ENCODE measurements around the gene PRND. TPM values are rescaled to one million over a fixed set of nuclear protein-coding genes. Genes with fewer than 3 reads are reported as not detected.
A peak's percentile ranks its signal among the peaks of the same experiment; 100 is the strongest.

Gene PRND
- total and polyA plus RNA-seq, 2 of the 8 experiments (the other 6 are each of a cell fraction or from before 2014, with no cell fraction given): 0.09 to 0.11 TPM

- Histone ChIP-seq H2AFZ (ENCODE audit: low read length) (no peak overlapping the region), H3K18ac (ENCODE audit: extremely low read depth, low read length) (no peak overlapping the region), H4K91ac (replicated peaks; ENCODE audit: insufficient read length, low read length) (no peak overlapping the region), H2BK15ac (ENCODE audit: low read length) (no peak overlapping the region), H3K9ac (replicated peaks in 1 of 4; ENCODE audit: extremely low read depth in 1 of 4, low read depth in 3 of 4, low read length in 3 of 4) (no peak overlapping the region), H3K4ac (replicated peaks; ENCODE audit: insufficient read length, low read depth, low read length) (no peak overlapping the region), H2AK5ac (ENCODE audit: low read depth, low read length) (no peak overlapping the region), H2BK120ac (replicated peaks; ENCODE audit: low read depth, low read length) (no peak overlapping the region), H4K20me1 (replicated peaks in 1 of 2; ENCODE audit: control insufficient read depth in 1 of 2, insufficient read depth in 2 of 2, low read length in 2 of 2) (no peaks in the 10 kb centered on the region), H4K8ac (ENCODE audit: extremely low read depth, insufficient read depth, low read length) (no peak overlapping the region), H3K56ac (replicated peaks; ENCODE audit: insufficient read length, low read depth, low read length) (no peak overlapping the region), H3K4me1 (replicated peaks in 1 of 4; ENCODE audit: control insufficient read depth in 3 of 4, insufficient read depth in 4 of 4, low read length in 3 of 4) (peaks cover 3 to 9% (median 3%) of the 10 kb centered on the region in 4 experiments), H3K36me3 (ENCODE audit: control insufficient read depth in 2 of 4, insufficient read depth in 4 of 4, low read length in 3 of 4) (no peaks in the 10 kb centered on the region), H3K27me3 (replicated peaks in 1 of 4; ENCODE audit: control insufficient read depth in 3 of 4, extremely low read depth in 1 of 4, insufficient read depth in 3 of 4, low read length in 3 of 4) (no peaks in the 10 kb centered on the region), H2BK20ac (ENCODE audit: low read length) (no peak overlapping the region), H3K79me2 (ENCODE audit: control insufficient read depth in 1 of 2, insufficient read depth in 2 of 2, low read length in 2 of 2) (no peaks in the 10 kb centered on the region), H3K23ac (ENCODE audit: insufficient read length) (no peak overlapping the region), H3K14ac (ENCODE audit: insufficient read length) (no peak overlapping the region), H3K23me2 (ENCODE audit: low read depth, low read length) (no peaks in the 10 kb centered on the region), H2BK5ac (ENCODE audit: low read depth, low read length) (no peak overlapping the region), H3K79me1 (ENCODE audit: low read depth, low read length) (no peaks in the 10 kb centered on the region), H3K27ac (ENCODE audit: low read depth, low read length) (no peak overlapping the region), H3K9me3 (ENCODE audit: insufficient read depth in 2 of 2, low read depth in 1 of 2, low read length in 1 of 2) (no peaks in the 10 kb centered on the region; a peak in 1 of 4 replicates), H3K4me3 (ENCODE audit: extremely low read depth in 1 of 4, insufficient read depth in 2 of 4, low read depth in 3 of 4, low read length in 4 of 4) (no peak overlapping the region), H4K5ac (ENCODE audit: insufficient read length, low read depth, low read length) (no peak overlapping the region), H3K4me2 (ENCODE audit: insufficient read depth in 1 of 2, low read depth in 2 of 2, low read length in 2 of 2) (no peak overlapping the region), H2BK12ac (ENCODE audit: low read depth, low read length) (peak overlapping the region; percentile 41; the same call in 1 of the 2 replicates)
- ChIA-PET POLR2A (ENCODE audit: partially characterized antibody) (interaction anchor here (1.4 kb wide), 1 partner anchor 30 kb away, joined by 4 read pairs; no protein-coding TSS in a partner anchor), CTCF (ENCODE audit: partially characterized antibody) (interaction anchor here (0.6 to 9.6 kb wide), 6 partner anchors 21 to 118 kb away, joined by 3 to 104 read pairs (median 9); no protein-coding TSS in a partner anchor)
- FAIRE-seq: no peak
- no peak for DNase-seq (ENCODE audit: low read depth in 1 of 2, low spot score in 2 of 2)
- WGBS, 2 experiments (ENCODE audit: extremely low coverage in 1 of 2, insufficient coverage in 1 of 2, insufficient read length in 1 of 2, insufficient replicate concordance in 2 of 2, low coverage in 1 of 2, low lambda C conversion rate in 2 of 2, missing lambda C conversion rate in 1 of 2): 83% methylated on average over 2 of the region's 2 CpGs; no CpG with 5 or more reads in 1 of the 2 experiments
- TF ChIP-seq KDM4A (IDR thresholded peaks at IDR 0.05; ENCODE audit: low read depth, low read length, severe bottlenecking) (no peak), HDAC6 (IDR thresholded peaks at IDR 0.05; ENCODE audit: low read depth, low read length) (no peak), JUN (IDR thresholded peaks at IDR 0.05; ENCODE audit: low read depth, low read length) (no peak), BCL11A (IDR thresholded peaks at IDR 0.05; ENCODE audit: low read depth in 2 of 2, low read length in 2 of 2) (no peak), ASH2L (IDR thresholded peaks at IDR 0.05; ENCODE audit: low read length) (no peak), TCF12 (IDR thresholded peaks at IDR 0.05; ENCODE audit: low read depth, low read length) (no peak), SIN3A (conservative IDR thresholded peaks at IDR 0.05 in 1 of 2, IDR thresholded peaks at IDR 0.05 in 1 of 2; ENCODE audit: low read depth in 1 of 2, low read length in 2 of 2) (no peak), SRF (IDR thresholded peaks at IDR 0.05; ENCODE audit: low read depth, low read length) (no peak), MAX (IDR thresholded peaks at IDR 0.05) (no peak), CTCF (IDR thresholded peaks at IDR 0.05; ENCODE audit: control extremely low read depth in 1 of 3, insufficient read depth in 1 of 3, low read depth in 1 of 3, low read length in 3 of 3) (no peak), EGR1 (IDR thresholded peaks at IDR 0.05; ENCODE audit: borderline replicate concordance, low read depth, low read length) (no peak)
Observed at GRCh38 chr20:4719190-4719589, 2.5 kb upstream of the PRND start.
